ENCODE data around the gene USP3. TPM values are rescaled to one million over a fixed set of nuclear protein-coding genes. Genes with fewer than 3 reads are reported as not detected.

The USP3 gene
- total and polyA plus RNA-seq, 2 donors (not counting 1 experiment from before 2014, with no cell fraction given) = 21.3 to 55.5 TPM

DNA sequence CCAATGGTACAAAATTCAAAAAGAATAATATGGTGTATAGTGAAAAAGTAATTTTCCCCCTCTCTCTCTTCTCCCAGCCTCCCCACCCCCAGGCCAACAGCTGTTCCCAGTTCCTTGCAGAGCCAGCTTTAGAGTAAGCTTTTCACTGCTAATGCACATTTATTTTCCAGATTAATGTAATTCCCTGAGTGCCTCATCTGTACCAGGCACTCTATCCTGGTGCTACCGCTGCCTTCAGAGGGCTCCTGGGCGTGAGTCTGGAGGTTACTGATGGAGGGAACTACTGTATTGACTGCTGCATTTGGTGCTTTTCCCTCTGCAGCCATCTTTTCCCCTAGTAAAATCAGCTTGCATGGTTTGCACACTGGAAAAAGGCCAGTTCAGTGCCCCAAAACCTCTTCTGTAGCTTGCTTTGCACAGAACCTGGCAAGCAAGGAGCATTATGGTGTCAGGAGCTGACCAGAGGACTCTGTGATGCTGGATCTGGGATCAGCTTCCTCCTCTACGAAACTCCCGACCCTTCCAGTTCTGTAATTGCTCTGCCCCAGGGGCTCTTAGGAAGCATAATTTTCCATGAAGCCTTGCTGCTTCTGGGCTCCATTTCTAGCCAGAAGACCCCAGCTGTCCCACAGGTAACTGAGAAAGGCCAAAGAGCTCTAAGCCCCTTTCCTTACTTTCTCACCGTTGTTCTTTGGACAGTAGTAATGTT is 8.5 kb upstream of the USP3 start:
- H2AFZ ChIP-seq (ENCODE audit: low read length) = no peak overlapping the region
- no peak overlapping the region for H3K27ac ChIP-seq (ENCODE audit: insufficient read depth, low read length)
- H3K4me1 ChIP-seq (ENCODE audit: control insufficient read depth, extremely low read depth, insufficient read depth, low read length) = peaks cover 16% of the 10 kb centered on the region
- H4K20me1 ChIP-seq (ENCODE audit: control insufficient read depth, extremely low read depth, insufficient read depth, low read length) = no peaks in the 10 kb centered on the region
- no peak overlapping the region for H3K4me2 ChIP-seq (ENCODE audit: extremely low read depth, insufficient read depth, low read length)
- TF ChIP-seq, protein P1, sequence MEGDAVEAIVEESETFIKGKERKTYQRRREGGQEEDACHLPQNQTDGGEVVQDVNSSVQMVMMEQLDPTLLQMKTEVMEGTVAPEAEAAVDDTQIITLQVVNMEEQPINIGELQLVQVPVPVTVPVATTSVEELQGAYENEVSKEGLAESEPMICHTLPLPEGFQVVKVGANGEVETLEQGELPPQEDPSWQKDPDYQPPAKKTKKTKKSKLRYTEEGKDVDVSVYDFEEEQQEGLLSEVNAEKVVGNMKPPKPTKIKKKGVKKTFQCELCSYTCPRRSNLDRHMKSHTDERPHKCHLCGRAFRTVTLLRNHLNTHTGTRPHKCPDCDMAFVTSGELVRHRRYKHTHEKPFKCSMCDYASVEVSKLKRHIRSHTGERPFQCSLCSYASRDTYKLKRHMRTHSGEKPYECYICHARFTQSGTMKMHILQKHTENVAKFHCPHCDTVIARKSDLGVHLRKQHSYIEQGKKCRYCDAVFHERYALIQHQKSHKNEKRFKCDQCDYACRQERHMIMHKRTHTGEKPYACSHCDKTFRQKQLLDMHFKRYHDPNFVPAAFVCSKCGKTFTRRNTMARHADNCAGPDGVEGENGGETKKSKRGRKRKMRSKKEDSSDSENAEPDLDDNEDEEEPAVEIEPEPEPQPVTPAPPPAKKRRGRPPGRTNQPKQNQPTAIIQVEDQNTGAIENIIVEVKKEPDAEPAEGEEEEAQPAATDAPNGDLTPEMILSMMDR (conservative IDR thresholded peaks at IDR 0.05 in 1 of 2, IDR thresholded peaks at IDR 0.05 in 1 of 2; ENCODE audit: low read depth in 1 of 2, low read length in 2 of 2) = no peak
- no peak for TF ChIP-seq EZH2 (IDR thresholded peaks at IDR 0.05; ENCODE audit: low read length, missing control alignments)
- H3K36me3 ChIP-seq (ENCODE audit: control insufficient read depth, insufficient read depth, low read length) = no peaks in the 10 kb centered on the region
- no peaks in the 10 kb centered on the region for H3K79me2 ChIP-seq (ENCODE audit: control insufficient read depth, insufficient read depth, low read length)
- H3K9ac ChIP-seq (ENCODE audit: insufficient read depth, low read length) = no peak overlapping the region
- H3K9me3 ChIP-seq (ENCODE audit: control insufficient read depth, insufficient read depth, low read depth, low read length) = no peaks in the 10 kb centered on the region
- H3K4me3 ChIP-seq (replicated peaks in 1 of 4; ENCODE audit: control extremely low read depth in 1 of 4, insufficient read depth in 1 of 4, low read depth in 3 of 4, low read length in 4 of 4) = no peak overlapping the region
- DNase-seq (ENCODE audit: low read depth in 2 of 2) = no peak
- no peaks in the 10 kb centered on the region for H3K27me3 ChIP-seq (ENCODE audit: control insufficient read depth, insufficient read depth, low read length)

DNA sequence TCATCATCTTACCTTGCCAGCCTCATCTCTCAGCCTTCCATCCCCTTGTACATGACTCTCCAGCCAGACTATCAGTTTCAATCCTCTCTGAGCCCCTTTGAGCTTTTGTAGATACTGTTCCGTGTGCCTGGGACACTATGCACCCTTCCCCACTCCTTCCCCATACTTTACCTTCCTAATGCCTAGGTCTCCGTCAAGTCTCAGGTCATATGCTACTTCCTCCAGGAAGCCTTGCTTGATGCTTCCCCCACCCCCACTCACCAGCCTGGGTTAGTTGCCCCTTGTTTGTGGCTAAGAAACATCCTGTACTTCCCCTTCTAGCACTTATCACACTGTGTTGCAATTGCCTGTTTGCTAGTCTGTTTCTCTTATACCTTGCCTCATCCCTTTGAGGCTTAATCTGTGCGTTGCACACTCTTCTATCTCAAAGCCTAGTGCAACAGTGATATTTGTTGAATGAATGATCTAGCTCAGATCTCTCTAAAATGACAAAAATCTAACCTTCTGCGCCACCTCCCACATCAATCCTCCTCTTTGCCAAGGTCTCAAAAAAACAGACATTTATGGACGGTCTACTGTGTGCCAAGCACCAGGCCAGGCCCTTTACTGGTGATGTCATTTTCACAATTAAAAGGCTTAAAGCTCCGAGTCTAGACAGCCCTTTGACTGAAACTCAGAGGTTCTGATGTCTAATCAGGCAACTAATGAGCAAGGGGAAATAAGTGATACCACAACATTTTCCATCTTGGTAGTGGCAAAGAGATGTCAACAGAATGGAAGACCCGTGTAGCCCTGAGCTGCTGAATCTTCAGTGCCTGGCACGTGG is 6.5 kb upstream of the USP3 start:
- TF ChIP-seq, protein P1 (conservative IDR thresholded peaks at IDR 0.05 in 1 of 2, IDR thresholded peaks at IDR 0.05 in 1 of 2; ENCODE audit: low read depth in 1 of 2, low read length in 2 of 2) = no peak
- no peak for TF ChIP-seq EZH2 (IDR thresholded peaks at IDR 0.05; ENCODE audit: low read length, missing control alignments)
- peaks cover 17% of the 10 kb centered on the region for H3K4me1 ChIP-seq (ENCODE audit: control insufficient read depth, extremely low read depth, insufficient read depth, low read length)
- no peak for DNase-seq (ENCODE audit: low read depth in 2 of 2)
- no peaks in the 10 kb centered on the region for H3K9me3 ChIP-seq (ENCODE audit: control insufficient read depth, insufficient read depth, low read depth, low read length)
- H3K36me3 ChIP-seq (ENCODE audit: control insufficient read depth, insufficient read depth, low read length) = no peaks in the 10 kb centered on the region
- H3K4me3 ChIP-seq (replicated peaks in 1 of 4; ENCODE audit: control extremely low read depth in 1 of 4, insufficient read depth in 1 of 4, low read depth in 3 of 4, low read length in 4 of 4) = no peak overlapping the region
- no peaks in the 10 kb centered on the region for H4K20me1 ChIP-seq (ENCODE audit: control insufficient read depth, extremely low read depth, insufficient read depth, low read length)
- H3K79me2 ChIP-seq (ENCODE audit: control insufficient read depth, insufficient read depth, low read length) = no peaks in the 10 kb centered on the region
- H3K27ac ChIP-seq (ENCODE audit: insufficient read depth, low read length) = no peak overlapping the region
- no peak overlapping the region for H3K4me2 ChIP-seq (ENCODE audit: extremely low read depth, insufficient read depth, low read length)
- no peak overlapping the region for H3K9ac ChIP-seq (ENCODE audit: insufficient read depth, low read length)
- no peak overlapping the region for H2AFZ ChIP-seq (ENCODE audit: low read length)
- no peaks in the 10 kb centered on the region for H3K27me3 ChIP-seq (ENCODE audit: control insufficient read depth, insufficient read depth, low read length)

DNA sequence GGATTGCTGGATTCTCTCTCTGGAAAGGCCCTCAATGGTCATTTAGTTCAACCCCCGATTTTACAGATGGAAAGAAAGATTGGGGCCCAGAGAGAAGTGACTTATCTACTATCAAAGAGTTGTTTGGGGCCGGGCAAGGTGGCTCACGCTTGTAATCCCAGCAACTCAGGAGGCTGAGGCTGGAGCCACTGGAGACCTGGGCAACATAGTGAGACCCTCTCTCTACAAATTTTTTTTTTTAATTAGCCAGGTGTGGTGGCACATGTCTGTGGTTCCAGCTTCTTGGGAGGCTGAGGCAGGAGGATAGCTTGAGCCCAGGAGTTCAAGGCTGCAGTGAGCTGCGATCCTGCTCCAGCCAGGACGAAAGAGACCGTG is 5.2 kb upstream of the USP3 start:
- H3K27me3 ChIP-seq (ENCODE audit: control insufficient read depth, insufficient read depth, low read length) = no peaks in the 10 kb centered on the region
- no peaks in the 10 kb centered on the region for H4K20me1 ChIP-seq (ENCODE audit: control insufficient read depth, extremely low read depth, insufficient read depth, low read length)
- no peak for TF ChIP-seq EZH2 (IDR thresholded peaks at IDR 0.05; ENCODE audit: low read length, missing control alignments)
- TF ChIP-seq, protein P1 (conservative IDR thresholded peaks at IDR 0.05 in 1 of 2, IDR thresholded peaks at IDR 0.05 in 1 of 2; ENCODE audit: low read depth in 1 of 2, low read length in 2 of 2) = no peak
- no peaks in the 10 kb centered on the region for H3K9me3 ChIP-seq (ENCODE audit: control insufficient read depth, insufficient read depth, low read depth, low read length)
- peaks cover 22% of the 10 kb centered on the region for H3K4me1 ChIP-seq (ENCODE audit: control insufficient read depth, extremely low read depth, insufficient read depth, low read length)
- no peaks in the 10 kb centered on the region for H3K36me3 ChIP-seq (ENCODE audit: control insufficient read depth, insufficient read depth, low read length)
- no peaks in the 10 kb centered on the region for H3K79me2 ChIP-seq (ENCODE audit: control insufficient read depth, insufficient read depth, low read length)
- no peak for DNase-seq (ENCODE audit: low read depth in 2 of 2)
- H2AFZ ChIP-seq (ENCODE audit: low read length) = no peak overlapping the region
- H3K4me3 ChIP-seq (replicated peaks in 1 of 4; ENCODE audit: control extremely low read depth in 1 of 4, insufficient read depth in 1 of 4, low read depth in 3 of 4, low read length in 4 of 4) = no peak overlapping the region
- H3K27ac ChIP-seq (ENCODE audit: insufficient read depth, low read length) = no peak overlapping the region
- H3K4me2 ChIP-seq (ENCODE audit: extremely low read depth, insufficient read depth, low read length) = no peak overlapping the region
- no peak overlapping the region for H3K9ac ChIP-seq (ENCODE audit: insufficient read depth, low read length)
